Sciatic nerve (tissue), 2 donors: Measurements from ENCODE around the gene CATSPER4. TPM values are rescaled to one million over a fixed set of nuclear protein-coding genes. Genes with fewer than 3 reads are reported as not detected.

Experiments
- ATAC-seq: fragments of 200-7000 bp; cut with Tn5 transposase; one replicate; pipeline ENCODE4 v1.9.1; 2020; ENCODE audit warnings: mild to moderate bottlenecking, moderate library complexity
- DNase-seq: peaks from one replicate; pipeline ENCODE4 v3.0.0-alpha.2; 2020; ENCODE audit warnings: low spot score
- intact Hi-C: fragments of 100-400 bp; cut with DNase I; formaldehyde crosslinking; loops from one replicate; pipeline ENCODE4 v1.14.2; 2022
- total RNA-seq: library from RNA; stranded (reverse); fragmentation: NEBNext Ultra II Directional; extraction: Animal tissue kit (Norgen Biotek cat#: 25700); gene quantifications from one replicate; pipeline ENCODE4 v1.2.1, GENCODE V29; 2021
- donor health status: DM: no; HTN: no; CAD: no.
- donor health status: DM: no; HTN: no; CAD: no.

The CATSPER4 gene
- total RNA-seq, 1 donor from 2014 or later = not detected

DNA sequence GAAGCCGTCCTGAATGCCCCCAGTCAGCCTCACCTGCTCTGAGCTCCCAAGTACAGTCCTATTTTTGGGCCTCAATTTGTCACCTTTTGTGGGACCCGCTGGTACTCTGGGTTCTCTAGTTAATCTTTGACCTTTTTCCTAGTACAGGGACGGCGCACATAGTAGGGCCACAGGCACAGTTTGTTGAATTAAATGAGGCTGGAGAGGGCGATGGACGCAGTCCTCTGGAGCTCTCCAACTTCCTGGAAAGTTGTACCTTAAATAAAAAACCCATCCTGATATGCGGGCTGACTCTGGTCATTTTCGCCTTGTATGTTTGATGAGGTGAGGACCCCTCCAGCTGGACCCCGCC, 26.7 kb upstream of the CATSPER4 start:
- ATAC-seq (no peak), DNase-seq (no peak)
- intact Hi-C loops = no loop called here

- DNase-seq (no peak), ATAC-seq (peak; percentile 37)
- intact Hi-C loops = no loop called here
Measured at GRCh38 chr1:26164036-26164860, 26.2 kb upstream of the CATSPER4 start.

DNA sequence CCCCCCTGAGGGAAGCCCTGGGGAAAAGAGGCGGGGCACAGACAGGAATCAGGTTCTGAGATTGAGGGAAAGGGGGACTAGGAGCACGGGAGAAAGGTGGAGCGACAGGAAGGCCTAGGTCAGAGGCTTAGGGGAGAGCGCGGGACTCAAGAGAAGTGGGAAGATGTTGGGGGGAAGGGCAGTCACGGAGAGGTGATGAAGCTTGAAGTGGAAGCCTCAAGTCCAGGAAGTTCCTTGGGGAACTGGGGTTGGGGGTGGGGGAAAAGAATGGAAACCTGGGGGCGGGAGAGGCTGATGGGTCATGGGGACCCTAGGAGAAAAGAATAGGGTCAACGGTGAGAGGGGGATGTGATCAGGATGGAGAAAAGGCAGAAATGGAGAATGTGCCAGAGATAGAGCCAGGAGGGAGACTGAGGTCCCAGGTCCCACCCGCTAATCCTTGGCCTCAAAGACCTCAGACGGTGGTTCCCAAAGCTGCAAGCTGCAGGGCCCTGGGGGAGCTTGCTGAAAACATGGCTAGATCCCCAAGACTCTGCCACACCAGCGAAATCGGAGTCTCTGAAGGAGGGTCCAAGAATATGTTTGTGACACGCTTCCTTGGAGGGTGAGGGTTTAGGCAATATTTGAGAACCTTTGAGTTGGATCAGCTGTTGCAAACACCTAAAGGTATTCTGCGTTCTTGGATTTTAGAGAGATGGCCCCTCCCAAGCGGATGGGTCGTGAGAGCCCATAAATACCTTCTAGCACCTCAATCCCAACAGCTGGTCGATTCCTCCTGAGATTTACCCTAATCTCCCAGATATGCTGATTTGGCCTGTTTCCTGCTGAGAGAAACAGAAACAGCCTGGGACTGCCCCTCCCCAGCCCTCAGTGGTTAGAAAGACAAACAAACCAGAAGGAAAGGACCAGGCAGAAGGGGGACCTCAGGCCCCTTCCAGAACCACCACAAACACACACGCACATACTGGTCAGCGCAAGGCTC, 25.2 kb upstream of the CATSPER4 start:
- ATAC-seq = no peak
- DNase-seq = no peak
- intact Hi-C loops = no loop called here

GRCh38 chr1:26166719-26167281, 23.6 kb upstream of the CATSPER4 start:
- ATAC-seq (no peak), DNase-seq (no peak)
- intact Hi-C loops = no loop called here

- intact Hi-C loops = no loop called here
- ATAC-seq (no peak), DNase-seq (no peak)
Measured at GRCh38 chr1:26168410-26169197, 21.8 kb upstream of the CATSPER4 start, which contains the start of gene C1orf232. Gene C1orf232, minus strand, starts transcription at chr1:26168963. Its CDS starts 464 bp downstream, at chr1:26168499.

DNA sequence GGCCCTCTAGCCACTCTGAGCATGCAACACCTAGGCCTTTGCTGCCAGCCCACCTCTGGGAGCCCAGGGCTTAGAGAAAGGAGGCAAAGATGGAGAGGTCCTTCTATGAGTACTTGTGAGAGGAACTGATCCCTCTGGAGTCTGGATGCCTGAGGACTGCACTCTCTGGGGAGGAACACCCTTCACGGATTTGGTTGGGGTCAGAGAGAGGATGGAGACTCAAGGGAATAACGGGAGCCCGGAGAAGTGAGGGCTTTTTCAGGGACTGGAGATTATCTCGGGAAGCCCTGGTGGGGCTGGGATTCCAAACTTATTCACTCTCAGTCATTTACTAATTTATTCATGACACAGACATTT, 21.2 kb upstream of the CATSPER4 start:
- no peak for ATAC-seq
- intact Hi-C loops = no loop called here

DNA sequence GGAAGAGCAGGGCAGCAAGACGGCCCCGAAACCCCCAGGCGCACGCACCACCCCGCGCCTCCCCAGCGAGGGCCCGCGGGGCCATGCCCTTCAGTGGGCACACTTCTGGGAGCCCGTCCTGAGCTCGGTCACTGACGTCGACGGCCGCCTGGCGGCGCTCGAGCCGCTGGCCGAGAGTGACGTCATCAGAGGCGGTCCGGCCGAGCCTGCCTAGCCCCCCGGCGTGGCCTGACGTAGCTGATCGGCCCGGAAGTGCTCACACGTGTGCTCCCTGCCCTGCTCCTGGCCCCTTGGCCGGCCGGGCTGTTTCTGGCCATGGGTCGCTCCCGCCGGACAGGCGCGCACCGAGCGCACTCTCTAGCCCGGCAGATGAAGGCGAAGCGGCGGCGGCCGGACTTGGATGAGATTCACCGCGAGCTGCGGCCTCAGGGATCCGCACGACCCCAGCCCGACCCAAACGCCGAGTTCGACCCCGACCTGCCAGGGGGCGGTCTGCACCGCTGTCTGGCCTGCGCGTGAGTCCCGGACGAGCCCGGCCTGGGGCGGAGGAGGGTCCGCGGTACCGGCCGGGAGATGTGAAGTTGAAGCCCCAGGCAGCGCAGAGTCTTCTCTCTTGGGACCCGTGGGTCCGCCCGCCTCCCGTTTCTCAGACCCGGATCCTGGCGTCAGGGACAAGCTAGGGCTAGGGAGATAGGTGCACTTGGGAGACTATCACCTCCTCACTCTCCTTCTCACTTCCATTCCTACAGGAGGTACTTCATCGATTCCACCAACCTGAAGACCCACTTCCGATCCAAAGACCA, 20.5 kb upstream of the CATSPER4 start, which contains the start of gene ZNF593:
Gene ZNF593, plus strand, starts transcription at position 240 of the 803 bp plus-strand sequence. Its CDS starts 76 bp downstream, at position 316.
- intact Hi-C loops = no loop called here
- peak; percentile 98 for ATAC-seq
- peak; percentile 95 for DNase-seq

More for the DNA sequence above, 21.2 kb upstream of the CATSPER4 start:
- DNase-seq = no peak

GRCh38 chr1:26170472-26170821, 20.0 kb upstream of the CATSPER4 start:
- no peak for ATAC-seq
- intact Hi-C loops = no loop called here
- no peak for DNase-seq

- ATAC-seq = no peak
- intact Hi-C loops = no loop called here
- no peak for DNase-seq
Measured at GRCh38 chr1:26171084-26172072, 19.0 kb upstream of the CATSPER4 start, which contains the start of gene ZNF593OS. Gene ZNF593OS, minus strand, starts transcription at chr1:26171832. Its CDS starts 171 bp downstream, at chr1:26171661.

DNA sequence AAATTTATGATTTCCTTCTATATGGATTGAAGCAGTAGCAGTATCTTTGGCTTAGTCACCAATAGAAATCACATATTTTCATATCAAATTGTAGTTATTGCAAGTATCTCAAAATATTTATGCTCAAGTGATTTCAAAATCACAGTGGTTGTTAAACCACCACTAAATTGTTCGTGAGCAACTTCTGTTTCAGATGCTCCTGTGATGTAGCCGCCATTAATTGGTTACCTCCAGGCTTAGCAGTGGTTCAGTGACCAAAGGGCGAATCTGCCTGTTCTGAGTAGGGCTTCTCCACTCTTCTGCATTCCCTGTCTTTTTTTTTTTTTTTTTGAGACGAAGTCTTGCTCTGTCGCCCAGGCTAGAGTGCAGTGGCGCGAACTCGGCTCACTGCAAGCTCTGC, 15.1 kb upstream of the CATSPER4 start:
- ATAC-seq = no peak
- DNase-seq = no peak
- intact Hi-C loops = no loop called here

GRCh38 chr1:26177182-26177684, 13.2 kb upstream of the CATSPER4 start, which contains the start of gene CNKSR1:
Gene CNKSR1, plus strand, starts transcription at chr1:26177491. Its CDS starts 57 bp downstream, at chr1:26177548.
- no peak for DNase-seq
- ATAC-seq = no peak
- intact Hi-C loops = no loop called here

- intact Hi-C loops = no loop called here
- DNase-seq (no peak), ATAC-seq (no peak)
Measured at GRCh38 chr1:26180010-26180506, 10.3 kb upstream of the CATSPER4 start.

- no peak for DNase-seq
- ATAC-seq = no peak
- intact Hi-C loops = no loop called here
Measured at GRCh38 chr1:26181586-26182382, 8.6 kb upstream of the CATSPER4 start.

DNA sequence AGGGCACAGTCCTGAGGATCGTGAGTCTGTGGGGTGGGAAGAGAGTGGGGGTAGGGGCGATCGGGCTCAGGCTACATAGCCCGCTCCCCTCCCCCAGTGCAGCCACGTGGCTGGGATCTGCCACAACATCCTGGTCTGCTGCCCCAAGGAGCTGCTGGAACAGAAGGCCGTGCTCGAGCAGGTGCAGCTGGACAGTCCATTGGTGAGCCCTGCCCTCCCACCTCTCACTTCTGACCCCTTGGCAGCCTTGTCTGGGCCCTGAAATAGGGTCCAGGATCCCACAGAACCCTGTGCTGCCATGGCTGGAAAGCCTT, 8.1 kb upstream of the CATSPER4 start:
- intact Hi-C loops = no loop called here
- ATAC-seq (no peak), DNase-seq (no peak)

DNA sequence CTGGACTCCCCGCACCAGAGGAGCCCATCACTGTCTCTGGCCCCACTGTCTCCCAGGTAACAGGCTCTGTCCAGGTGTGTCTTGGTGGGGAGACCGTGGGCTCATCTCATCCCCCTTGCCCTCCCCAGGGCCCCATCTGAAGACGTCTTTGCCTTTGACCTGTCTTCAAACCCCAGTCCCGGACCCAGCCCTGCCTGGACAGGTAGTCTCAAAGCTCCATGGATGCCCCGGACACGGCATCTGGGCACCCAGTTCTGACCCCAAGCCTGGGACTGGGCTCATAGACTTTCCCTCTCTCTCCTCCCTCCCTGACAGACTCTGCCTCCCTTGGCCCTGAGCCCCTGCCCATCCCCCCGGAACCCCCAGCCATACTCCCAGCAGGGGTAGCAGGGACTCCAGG, 6.3 kb upstream of the CATSPER4 start:
- DNase-seq (no peak), ATAC-seq (no peak)
- intact Hi-C loops = no loop called here

DNA sequence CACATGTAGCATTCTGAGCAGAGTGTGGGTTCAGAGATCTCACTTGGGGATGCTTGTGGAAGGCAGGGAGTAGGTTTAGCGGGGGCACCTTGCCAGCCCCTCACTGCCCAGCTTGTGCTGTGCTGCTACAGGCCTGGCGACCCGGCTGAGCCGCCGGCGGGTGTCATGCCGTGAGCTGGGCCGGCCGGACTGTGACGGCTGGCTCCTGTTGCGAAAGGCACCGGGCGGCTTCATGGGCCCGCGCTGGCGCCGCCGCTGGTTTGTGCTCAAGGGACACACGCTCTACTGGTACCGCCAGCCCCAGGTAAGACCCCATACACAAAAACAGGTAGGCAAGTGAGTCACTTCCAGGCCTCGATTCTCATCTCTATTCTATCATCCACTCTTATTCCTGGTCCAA, 5.5 kb upstream of the CATSPER4 start:
- intact Hi-C loops = no loop called here
- ATAC-seq (no peak), DNase-seq (no peak)
